Astrocyte of the cerebellum (primary cell): ENCODE measurements around the gene PLXND1.

Experiments
- DNase-seq: peaks from one replicate; pipeline ENCODE4 v3.0.0-alpha.2; 2011; ENCODE audit warnings: low read depth
- H3K4me3 ChIP-seq: 2 replicates; pipeline ENCODE4 v1.5.1; 2011; ENCODE audit warnings: mild to moderate bottlenecking, low read depth, low read length, moderate library complexity
- in situ Hi-C: cut with HindIII; loops from 2 replicates; pipeline ENCODE4 v1.10.0; 2017; ENCODE audit warnings: low sequenced_read_pairs
- TF ChIP-seq, protein P1 (sequence below): IDR thresholded peaks from 2 replicates; pipeline ENCODE4 v1.5.1; 2012; ENCODE audit warnings: low read length, low read depth, moderate library complexity, mild to moderate bottlenecking; ENCODE audit errors: missing control alignments

PLXND1 gene

DNA sequence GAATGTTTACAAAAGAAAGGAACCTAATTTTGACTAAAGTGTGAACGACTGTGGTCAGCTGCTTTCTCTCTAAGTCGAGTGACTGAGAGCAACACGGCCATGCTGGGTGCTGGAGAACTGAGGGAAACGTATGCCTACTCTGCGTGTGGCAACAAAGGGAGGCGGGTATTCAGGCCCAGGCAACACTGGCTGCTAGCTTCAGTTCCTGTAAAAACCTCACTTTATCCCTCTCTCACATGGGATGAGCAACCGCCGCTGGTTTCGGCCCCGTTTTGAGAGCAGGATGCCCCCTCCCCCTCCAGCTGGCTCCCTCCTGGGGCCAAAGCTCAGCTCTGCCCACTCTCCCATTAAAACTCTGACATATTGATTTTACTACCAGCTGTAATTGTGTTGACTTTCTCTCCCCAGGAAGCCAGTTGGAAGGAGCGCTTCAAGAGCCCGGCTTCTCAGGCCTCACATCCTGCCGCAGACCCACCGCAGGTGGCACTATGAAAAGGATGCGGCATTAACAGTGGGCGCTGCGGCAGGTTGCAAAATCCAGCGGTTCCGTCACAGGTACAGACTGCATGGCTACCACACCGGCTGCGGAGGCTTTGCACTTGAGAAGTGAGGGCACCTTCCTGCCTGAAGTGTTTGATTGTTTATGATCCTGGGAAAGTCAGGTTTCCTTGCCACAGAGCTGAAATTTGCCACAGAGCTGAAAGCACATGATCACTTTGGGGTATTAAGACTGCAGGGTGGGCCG, 12.7 kb downstream of the PLXND1 start:
- in situ Hi-C loops = no loop called here
- TF ChIP-seq, protein P1, sequence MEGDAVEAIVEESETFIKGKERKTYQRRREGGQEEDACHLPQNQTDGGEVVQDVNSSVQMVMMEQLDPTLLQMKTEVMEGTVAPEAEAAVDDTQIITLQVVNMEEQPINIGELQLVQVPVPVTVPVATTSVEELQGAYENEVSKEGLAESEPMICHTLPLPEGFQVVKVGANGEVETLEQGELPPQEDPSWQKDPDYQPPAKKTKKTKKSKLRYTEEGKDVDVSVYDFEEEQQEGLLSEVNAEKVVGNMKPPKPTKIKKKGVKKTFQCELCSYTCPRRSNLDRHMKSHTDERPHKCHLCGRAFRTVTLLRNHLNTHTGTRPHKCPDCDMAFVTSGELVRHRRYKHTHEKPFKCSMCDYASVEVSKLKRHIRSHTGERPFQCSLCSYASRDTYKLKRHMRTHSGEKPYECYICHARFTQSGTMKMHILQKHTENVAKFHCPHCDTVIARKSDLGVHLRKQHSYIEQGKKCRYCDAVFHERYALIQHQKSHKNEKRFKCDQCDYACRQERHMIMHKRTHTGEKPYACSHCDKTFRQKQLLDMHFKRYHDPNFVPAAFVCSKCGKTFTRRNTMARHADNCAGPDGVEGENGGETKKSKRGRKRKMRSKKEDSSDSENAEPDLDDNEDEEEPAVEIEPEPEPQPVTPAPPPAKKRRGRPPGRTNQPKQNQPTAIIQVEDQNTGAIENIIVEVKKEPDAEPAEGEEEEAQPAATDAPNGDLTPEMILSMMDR = no peak
- H3K4me3 ChIP-seq = no peak overlapping the region
- DNase-seq = no peak

GRCh38 chr3:129593230-129593594, 13.3 kb downstream of the PLXND1 start:
- no peak for DNase-seq
- TF ChIP-seq, protein P1 = no peak
- in situ Hi-C loops = no loop called here

DNA sequence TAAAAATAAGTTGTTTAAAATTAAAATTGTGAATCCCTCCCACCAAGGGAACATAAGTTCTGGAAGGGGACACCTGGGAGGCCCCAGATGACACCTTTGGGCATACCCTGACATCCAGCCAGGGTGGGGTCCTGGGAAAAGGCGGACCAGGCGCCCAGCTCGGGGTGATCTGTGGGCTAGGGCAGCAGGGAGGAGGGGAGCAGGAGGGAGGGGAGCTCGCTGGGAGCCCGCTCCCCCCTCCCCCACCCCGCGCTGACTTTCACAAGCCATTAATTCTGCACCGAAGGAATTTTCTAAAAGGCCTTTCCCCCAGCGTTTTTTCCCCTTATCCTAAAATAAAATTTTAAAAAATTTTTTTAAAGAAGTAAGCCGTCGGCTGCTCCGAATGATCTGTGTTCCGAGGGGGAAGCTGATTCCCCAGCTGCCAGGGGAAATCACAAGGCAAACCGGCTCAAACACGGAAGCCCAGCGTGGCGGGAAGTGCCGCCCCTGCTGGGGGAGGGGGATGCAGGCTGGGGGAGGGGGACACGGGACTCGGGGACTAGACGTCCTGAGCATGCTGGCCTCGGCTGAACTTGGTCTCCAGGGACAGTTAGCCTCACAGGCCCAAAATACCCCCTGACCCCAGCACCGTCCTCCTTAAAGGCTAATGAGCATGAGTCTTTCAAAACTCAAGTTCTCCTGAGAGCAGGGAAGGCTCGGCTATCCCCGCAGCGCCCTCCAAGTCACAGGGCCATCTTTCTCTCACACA, 13.9 kb downstream of the PLXND1 start:
- in situ Hi-C loops = no loop called here
- TF ChIP-seq, protein P1 = no peak
- H3K4me3 ChIP-seq = no peak overlapping the region
- DNase-seq = no peak

More at GRCh38 chr3:129593230-129593594, 13.3 kb downstream of the PLXND1 start:
- no peak overlapping the region for H3K4me3 ChIP-seq

GRCh38 chr3:129591932-129592331, 14.5 kb downstream of the PLXND1 start:
- no peak overlapping the region for H3K4me3 ChIP-seq
- in situ Hi-C loops = no loop called here
- no peak for DNase-seq
- TF ChIP-seq, protein P1 = no peak

DNA sequence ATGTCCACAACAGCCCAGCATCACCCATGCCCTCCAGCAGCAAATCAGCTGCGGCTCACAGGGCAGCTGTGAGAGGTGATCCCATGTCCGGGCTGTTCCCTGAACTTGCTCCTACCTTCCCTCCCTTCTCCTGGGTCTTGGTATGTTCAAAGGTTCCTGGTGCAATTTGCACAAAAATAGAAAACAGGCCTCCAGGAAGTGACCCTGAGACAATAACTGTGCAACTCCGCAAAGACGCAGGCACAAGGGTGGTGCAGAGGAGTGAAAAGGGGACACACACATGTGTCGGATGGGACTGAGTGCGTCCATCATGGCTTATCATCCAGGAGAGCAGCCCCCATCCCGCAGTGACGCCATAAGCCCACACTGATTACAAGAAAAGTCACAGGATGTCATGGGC, 16.3 kb downstream of the PLXND1 start:
- no peak overlapping the region for H3K4me3 ChIP-seq
- TF ChIP-seq, protein P1 = no peak
- no peak for DNase-seq
- in situ Hi-C loops = no loop called here

DNA sequence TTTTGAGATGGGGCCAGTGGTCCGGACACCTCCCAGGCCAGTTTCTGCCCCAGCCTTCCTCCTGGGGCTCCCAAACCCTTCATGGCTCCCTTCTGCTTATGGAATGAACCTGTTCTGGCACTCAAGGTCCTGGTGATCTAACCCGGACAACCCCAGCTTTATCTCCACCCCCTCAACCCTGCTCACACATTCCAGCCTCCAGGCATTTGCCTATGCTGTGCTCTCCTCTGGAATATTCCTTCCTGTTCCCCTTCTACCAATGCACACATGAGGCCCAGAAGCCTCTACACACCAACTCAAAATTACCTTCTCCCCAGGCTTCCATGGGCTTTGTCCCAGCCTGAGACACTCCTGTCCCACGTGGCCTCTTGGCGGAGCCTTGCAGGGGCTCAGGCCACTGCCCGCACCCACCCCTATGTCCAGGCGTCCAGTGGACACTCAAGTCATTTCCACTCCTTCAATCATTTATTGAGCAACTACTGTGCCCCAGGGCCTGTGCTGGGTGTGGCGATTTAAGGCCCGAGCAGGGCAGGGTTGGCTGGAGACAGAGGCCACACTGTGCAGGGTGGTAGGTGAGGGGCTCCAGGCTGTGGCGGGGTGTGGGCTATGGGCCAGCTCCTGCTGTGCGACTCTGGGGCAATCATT, 18.8 kb downstream of the PLXND1 start:
- no peak for DNase-seq
- in situ Hi-C loops = no loop called here
- TF ChIP-seq, protein P1 = no peak
- H3K4me3 ChIP-seq = no peak overlapping the region
